GM21526 (cell line): ENCODE data around the gene TLCD1.
"Not testable (repeated sequence)": the region's sequence is repeated elsewhere in the genome, so short reads cannot be mapped to it uniquely, and the experiment has no call there.

Source experiments
- ATAC-seq: cut with Tn5 transposase; IDR thresholded peaks from one replicate; pipeline ENCODE4 v1.9.1; 2021; ENCODE audit warnings: moderate library complexity; ENCODE audit not compliant: unreplicated experiment, low FRiP score

TLCD1 gene

DNA sequence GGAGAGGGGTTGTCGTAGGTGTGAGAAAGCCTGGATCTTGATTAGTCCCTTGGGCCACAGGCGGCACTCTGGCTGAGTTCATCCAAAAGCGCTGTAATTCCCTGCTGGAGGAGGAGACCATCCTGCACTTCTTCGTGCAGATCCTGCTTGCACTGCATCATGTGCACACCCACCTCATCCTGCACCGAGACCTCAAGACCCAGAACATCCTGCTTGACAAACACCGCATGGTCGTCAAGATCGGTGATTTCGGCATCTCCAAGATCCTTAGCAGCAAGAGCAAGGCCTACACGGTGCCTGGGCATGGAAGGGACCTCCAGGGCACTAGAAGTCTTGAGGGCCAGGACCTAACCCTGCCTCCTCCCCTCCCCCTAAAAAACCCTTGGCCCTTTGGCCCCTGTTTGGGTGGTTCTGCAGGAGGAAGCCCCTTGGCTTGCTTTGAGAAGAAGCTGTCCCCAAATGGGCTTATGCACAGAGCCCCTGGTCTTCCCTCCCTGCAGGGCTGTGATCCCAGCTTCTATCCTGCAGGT lies 8.7 kb upstream of the TLCD1 start:
- ATAC-seq: no peak

GRCh38 chr17:28733346-28733745 lies 7.3 kb upstream of the TLCD1 start:
- no peak for ATAC-seq

GRCh38 chr17:28729950-28730330 lies 3.9 kb upstream of the TLCD1 start:
- ATAC-seq: no peak

GRCh38 chr17:28728364-28729200 lies 2.5 kb upstream of the TLCD1 start, which contains the start of gene NEK8:
NEK8 (plus strand) TSS chr17:28728788; CDS start chr17:28728814, 26 bp downstream.
- peak; percentile 36 for ATAC-seq

DNA sequence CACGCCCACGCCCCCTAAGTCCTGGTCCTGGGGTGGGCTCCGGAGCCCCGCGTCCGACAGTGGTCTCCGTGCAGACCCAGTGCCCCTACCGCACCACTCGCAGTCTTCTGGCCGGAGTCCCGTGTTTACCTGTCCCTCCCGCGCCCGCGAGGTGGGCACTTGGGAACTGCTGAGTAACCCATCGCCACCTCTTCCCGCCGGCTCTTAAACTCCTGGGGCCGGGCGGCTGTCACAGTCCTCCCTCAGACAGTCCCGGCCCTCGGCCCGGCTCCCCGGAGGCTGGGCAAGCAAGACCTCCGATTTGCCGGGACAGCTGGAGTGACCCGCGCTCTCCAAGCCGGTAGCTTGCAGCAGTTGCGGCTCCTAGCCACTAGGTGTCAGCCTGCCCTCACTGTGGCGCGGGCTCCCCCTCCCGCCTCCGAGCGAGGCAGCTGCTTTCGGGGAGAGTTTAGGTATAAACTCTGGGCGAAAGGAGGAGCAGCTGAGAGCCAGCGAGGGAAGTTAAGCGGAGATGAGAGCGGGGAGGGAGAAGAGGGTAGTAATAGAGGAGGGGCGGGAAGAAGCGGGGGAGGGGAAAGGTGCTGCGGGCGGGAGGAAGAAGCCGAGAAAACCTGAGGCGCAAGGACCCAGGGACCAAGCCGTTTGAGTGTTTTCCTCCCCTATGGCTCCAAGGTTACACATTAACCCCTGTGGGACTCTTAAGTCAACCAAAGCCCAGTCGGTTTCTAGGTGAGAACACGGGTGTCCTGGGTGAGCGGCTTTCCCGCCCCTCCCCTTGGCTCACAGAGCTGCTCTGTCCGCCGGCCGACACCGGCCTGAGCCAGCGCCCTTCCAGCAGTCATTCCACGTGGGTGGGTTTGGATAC lies 826 bp upstream of the TLCD1 start:
- peak; percentile 33 for ATAC-seq

DNA sequence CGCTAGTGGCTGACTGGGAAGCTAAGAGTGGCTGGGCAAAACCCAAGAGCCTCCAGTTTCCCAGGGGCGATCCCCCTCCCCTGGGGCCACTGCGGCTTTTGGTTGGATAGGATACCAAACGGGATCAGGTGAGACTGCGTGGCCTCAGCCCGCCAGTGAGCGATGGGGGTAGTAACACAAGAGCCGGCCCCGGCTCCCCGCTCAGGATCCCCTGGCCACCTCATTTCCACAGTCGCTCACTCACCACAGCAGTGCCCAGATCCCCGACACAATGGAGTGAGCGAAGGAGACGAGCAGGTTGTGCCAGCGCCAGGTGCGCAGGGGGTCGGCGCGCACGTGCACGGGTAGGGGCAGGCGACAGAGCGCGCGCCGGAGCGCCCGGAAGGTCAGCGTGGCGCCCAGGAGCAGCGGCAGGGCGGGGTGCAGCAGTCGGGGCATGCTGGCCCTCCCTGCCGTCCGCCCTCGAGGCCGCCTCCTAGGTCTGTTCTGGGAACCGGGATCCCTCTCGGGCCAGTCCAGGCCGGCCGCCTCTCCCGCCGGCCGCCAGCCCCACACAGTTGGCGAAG lies 290 bp downstream of the TLCD1 start:
- peak; percentile 12 for ATAC-seq

DNA sequence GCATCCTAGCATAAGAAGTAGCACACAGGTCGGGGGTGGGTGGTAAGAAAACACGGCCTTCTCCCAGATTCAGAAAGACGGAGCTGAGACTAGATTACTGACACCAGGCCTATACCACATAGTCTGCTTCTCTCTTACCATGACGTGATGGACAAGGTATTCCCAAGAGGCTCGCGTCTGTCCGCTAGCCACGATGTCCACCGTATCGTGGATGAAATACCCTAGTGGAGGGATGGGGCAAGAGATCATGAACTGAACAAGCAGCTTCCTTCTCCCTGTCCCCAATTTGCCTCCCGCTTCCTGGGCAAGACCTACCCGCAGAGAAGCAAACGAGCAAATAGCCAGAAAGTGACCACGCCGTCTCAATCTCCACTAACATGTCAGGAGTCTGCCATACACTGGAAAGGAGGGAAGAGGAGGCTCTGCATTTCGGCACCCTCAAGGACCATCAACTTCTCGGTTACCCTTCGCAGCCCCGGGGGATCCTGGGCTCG lies 820 bp downstream of the TLCD1 start:
- ATAC-seq: no peak

- no peak for ATAC-seq
Observed at GRCh38 chr17:28724500-28725165, 1.4 kb downstream of the TLCD1 start.

GRCh38 chr17:28723836-28724499 lies 2.1 kb downstream of the TLCD1 start:
- not testable (repeated sequence) for ATAC-seq

DNA sequence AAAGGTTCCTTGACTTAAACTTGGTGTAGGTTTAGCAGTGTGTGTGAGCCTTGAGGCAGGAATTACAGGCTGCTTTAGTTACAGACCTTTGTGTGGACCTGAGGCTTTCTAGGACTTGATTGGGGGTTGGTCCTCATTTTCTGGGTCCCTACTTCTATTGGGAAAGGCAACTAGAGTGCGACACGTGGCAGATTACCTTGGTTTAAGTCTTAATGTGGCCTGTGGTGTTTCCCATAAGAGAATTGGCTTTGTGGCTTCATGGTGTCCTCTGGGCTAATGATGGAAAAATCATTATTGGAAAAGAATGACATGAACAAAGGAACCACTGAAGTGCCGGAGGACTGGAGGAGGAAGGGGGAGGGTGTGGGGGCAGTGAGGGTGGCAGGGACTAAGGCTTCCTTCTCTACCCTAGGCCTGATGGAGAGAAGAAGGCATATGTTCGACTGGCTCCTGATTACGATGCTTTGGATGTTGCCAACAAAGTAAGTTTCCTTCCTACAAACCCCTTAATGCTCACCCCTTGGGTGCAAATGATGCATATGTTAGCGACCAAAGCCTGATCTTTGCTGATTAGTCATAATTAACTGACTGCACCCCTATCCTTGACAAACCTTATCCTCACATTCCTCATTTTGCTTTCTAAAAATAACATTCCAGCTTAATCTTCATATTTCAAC lies 2.7 kb downstream of the TLCD1 start:
- ATAC-seq: no peak

GRCh38 chr17:28722417-28723158 lies 3.4 kb downstream of the TLCD1 start:
- ATAC-seq: no peak

- ATAC-seq: not testable (repeated sequence)
Observed at GRCh38 chr17:28720997-28721329, 5.1 kb downstream of the TLCD1 start.

DNA sequence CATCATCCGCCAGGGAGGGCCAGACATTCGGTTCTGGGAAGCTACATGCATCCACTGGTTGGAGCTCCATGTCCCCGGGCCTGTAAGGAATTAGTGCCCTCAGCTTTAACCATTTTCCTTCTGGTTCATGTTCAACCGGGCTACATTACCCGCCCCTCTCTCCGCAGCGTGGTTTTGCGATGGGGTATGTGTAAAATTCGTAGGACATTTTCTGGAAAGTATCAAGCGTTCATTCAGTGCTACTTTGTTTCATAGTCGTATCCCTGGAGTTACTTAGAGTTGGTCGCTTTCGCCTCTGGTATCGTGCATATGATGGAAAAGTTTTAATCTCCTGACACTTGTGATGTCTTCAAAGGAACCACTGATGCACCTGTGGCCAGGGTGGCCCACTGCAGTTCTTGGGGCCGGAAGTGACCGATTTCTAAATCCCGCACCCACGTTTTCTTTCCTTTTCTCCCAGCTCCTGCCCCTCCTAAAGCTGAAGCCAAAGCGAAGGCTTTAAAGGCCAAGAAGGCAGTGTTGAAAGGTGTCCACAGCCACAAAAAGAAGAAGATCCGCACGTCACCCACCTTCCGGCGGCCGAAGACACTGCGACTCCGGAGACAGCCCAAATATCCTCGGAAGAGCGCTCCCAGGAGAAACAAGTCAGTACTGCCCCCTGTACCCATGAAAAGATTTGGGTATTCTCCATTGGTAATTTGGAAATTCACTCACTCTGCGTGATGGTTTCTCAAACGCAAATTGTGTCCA lies 5.6 kb downstream of the TLCD1 start:
- ATAC-seq: no peak

DNA sequence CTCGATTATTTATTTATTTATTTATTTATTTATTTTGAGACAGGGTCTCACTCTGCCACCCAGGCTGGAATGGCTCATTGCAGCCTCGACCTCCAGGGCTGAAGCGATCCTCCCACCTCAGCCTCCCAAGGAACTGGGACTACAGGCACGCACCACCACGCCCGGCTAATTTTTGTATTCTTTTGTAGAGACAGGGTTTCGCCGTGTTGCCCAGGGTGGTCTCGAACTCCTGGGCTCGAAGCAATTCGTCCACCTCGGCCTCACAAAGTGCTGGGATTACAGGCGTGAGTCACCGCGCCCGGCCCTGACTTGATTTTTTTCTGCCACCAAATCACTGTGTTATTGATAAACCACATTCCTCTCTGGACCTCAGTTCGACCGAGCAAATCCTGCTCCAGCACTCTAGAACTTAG lies 7.0 kb downstream of the TLCD1 start:
- ATAC-seq: peak; percentile 0

DNA sequence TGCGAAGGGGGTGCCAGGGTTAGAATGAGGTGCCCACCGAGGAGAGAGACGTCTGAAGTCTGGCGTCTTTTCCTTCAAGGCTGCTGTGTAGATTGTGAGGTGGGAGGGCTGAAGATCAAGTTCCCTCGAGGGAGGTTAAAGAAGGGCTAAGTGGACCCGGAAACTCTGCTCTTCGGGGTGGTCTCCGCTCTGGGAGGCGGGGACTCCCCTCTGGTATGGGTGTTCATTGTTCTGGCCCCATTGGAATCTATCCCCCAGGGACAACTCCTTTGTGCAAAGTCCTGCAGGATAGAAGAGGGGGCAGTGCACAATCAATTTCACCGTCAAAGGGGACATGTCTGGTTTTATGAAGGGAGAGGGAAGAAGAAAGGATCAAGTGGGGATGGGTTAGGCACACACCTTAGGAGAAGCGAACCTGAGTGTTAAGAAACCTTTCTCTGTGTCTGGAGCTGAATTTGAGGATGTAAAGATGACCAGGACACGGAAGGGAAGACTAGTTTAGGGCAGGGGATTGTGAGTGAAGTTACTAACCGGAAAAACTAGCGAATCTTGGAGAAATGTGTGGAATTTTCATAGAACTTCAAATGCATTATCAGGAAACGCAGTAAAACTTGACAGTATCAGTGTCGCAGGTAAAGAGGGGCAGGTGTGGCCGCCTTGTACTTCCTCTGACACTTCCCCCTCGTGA lies 7.6 kb downstream of the TLCD1 start:
- no peak for ATAC-seq

DNA sequence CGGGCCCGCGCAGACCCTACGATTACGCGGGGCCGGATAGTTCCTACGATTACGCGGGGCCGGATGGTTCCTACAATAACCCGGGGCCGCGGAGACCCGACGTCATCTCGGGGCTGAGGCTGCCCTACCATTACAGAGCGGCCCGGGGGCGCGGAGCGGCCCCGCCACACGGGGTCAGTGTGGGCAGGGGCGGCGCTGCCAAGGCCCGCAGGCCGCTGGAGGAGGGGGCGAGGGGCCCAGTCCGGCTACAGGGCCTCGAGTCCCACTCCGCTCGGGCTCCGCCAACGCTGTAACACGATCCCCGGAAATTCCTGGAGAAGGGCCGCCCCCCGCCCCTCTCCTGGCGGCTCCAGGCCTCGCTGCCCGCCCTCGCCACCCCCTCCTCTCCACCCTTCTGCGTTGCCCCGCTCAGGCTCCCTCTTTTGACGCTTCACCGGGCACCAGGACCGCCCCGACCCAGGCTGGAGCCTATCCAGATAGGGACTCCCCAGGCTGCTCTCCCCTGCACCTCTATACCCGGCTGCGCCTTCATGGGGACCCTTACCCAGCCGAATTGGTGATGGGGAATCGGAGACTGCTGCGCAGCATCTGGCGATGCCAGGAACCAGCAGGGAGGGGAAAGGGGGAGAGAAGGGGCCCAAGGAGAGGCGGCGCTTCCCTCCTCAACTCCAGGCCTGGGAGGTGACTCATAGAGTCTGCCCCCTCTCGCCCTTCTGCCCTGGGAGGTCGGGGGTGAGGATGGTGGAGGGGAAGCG lies 8.3 kb downstream of the TLCD1 start, which contains the start of gene RAB34:
Gene RAB34, minus strand, starts transcription at position 291 of the 755 bp plus-strand sequence. CDS start 602 bp downstream, outside the sequence.
- no peak for ATAC-seq
